ENCODE results near the gene NAV2. TPM values are rescaled to one million over a fixed set of nuclear protein-coding genes. Genes with fewer than 3 reads are reported as not detected.

Gene NAV2
- total RNA-seq, 1 experiment from 2014 or later: 22.7 TPM

- H3K4me1 ChIP-seq (ENCODE audit: control insufficient read depth, insufficient read depth, low read length): peaks cover 21% of the 10 kb centered on the region
- no TSS peak for BruUV-seq (replicated peaks)
- H3K27ac ChIP-seq (ENCODE audit: low read length): peak overlapping the region; percentile 82
- POLR2A ChIA-PET: no interaction called here
- no peak overlapping the region for H3K4me3 ChIP-seq (ENCODE audit: low read depth in 2 of 2, low read length in 2 of 2)
- CTCF ChIA-PET: no interaction called here
- in situ Hi-C loops (cut with HindIII; ENCODE audit: low pct_unique_long_range_greater_than_20kb, low sequenced_read_pairs) (no loop called here), intact Hi-C loops (cut with micrococcal nuclease; ENCODE audit: unreplicated experiment) (no loop called here)
- no peaks in the 10 kb centered on the region for H3K9me3 ChIP-seq (ENCODE audit: control insufficient read depth, insufficient read depth, low read depth, low read length)
- no peak for TF ChIP-seq TCF7L2 (IDR thresholded peaks at IDR 0.05; ENCODE audit: low read depth, low read length)
- no peak for TF ChIP-seq POLR2AphosphoS5 (IDR thresholded peaks at IDR 0.05; ENCODE audit: low read depth, low read length)
- no peak for TF ChIP-seq CTCF (IDR thresholded peaks at IDR 0.05)
- TF ChIP-seq REST (IDR thresholded peaks at IDR 0.05; ENCODE audit: insufficient read depth in 1 of 2, low read depth in 2 of 2, low read length in 1 of 2): no peak
- TF ChIP-seq SIN3A (IDR thresholded peaks at IDR 0.05; ENCODE audit: borderline replicate concordance, insufficient read depth, low read depth, low read length): no peak
- ATAC-seq (no peak), DNase-seq (ENCODE audit: low read depth, low spot score) (no peak)
- no peaks in the 10 kb centered on the region for H3K36me3 ChIP-seq (ENCODE audit: control insufficient read depth, insufficient read depth, low read length)
- no peaks in the 10 kb centered on the region for H3K27me3 ChIP-seq (ENCODE audit: control insufficient read depth, insufficient read depth, low read length)
Observed at GRCh38 chr11:19680829-19681368, 31.7 kb upstream of the NAV2 start.

- no peaks in the 10 kb centered on the region for H3K9me3 ChIP-seq (ENCODE audit: control insufficient read depth, insufficient read depth, low read depth, low read length)
- H3K36me3 ChIP-seq (ENCODE audit: control insufficient read depth, insufficient read depth, low read length): no peaks in the 10 kb centered on the region
- ChIA-PET CTCF (no interaction called here), POLR2A (interaction anchor here (1.0 kb wide), 1 partner anchor 29 kb away, joined by 3 read pairs; the partner anchor contains the start of gene NAV2)
- no peak for DNase-seq (ENCODE audit: low read depth, low spot score)
- no peak for TF ChIP-seq SIN3A (IDR thresholded peaks at IDR 0.05; ENCODE audit: borderline replicate concordance, insufficient read depth, low read depth, low read length)
- TF ChIP-seq TCF7L2 (IDR thresholded peaks at IDR 0.05; ENCODE audit: low read depth, low read length): no peak
- no peak for TF ChIP-seq POLR2AphosphoS5 (IDR thresholded peaks at IDR 0.05; ENCODE audit: low read depth, low read length)
- no peak for TF ChIP-seq CTCF (IDR thresholded peaks at IDR 0.05)
- TF ChIP-seq REST (IDR thresholded peaks at IDR 0.05; ENCODE audit: insufficient read depth in 1 of 2, low read depth in 2 of 2, low read length in 1 of 2): no peak
- H3K27me3 ChIP-seq (ENCODE audit: control insufficient read depth, insufficient read depth, low read length): no peaks in the 10 kb centered on the region
- H3K4me3 ChIP-seq (ENCODE audit: low read depth in 2 of 2, low read length in 2 of 2): no peak overlapping the region
- H3K27ac ChIP-seq (ENCODE audit: low read length): no peak overlapping the region; the same call in 1 of the 2 replicates
- BruUV-seq (replicated peaks): no TSS peak
- intact Hi-C loops (cut with micrococcal nuclease; ENCODE audit: unreplicated experiment): no loop called here
- in situ Hi-C loops (cut with HindIII; ENCODE audit: low pct_unique_long_range_greater_than_20kb, low sequenced_read_pairs): no loop called here
- no peak for ATAC-seq
- peaks cover 21% of the 10 kb centered on the region for H3K4me1 ChIP-seq (ENCODE audit: control insufficient read depth, insufficient read depth, low read length)
Observed at GRCh38 chr11:19683141-19683805, 29.4 kb upstream of the NAV2 start.
